DND-41 (cell line): ENCODE data around the gene ABCC4.

Experiments used
- ATAC-seq: fragments of 200-7000 bp; cut with Tn5 transposase; 3 replicates; pipeline ENCODE4 v1.9.1; 2021; ENCODE audit warnings: low read depth; ENCODE audit not compliant: insufficient read depth
- DNase-seq: peaks from one replicate; pipeline ENCODE4 v3.0.0-alpha.2; 2020
- H2AFZ ChIP-seq: 2 replicates; pipeline ENCODE4 v1.6.0; 2012; ENCODE audit warnings: low read depth, low read length
- H3K27ac ChIP-seq: 2 replicates; pipeline ENCODE4 v1.5.1; 2012; ENCODE audit warnings: low read length, inconsistent platforms
- H3K27me3 ChIP-seq: fragments of 200-600 bp; sonication (generic); 2 replicates; pipeline ENCODE4 v1.6.0; 2012; ENCODE audit warnings: low read length, mild to moderate bottlenecking, inconsistent platforms; ENCODE audit not compliant: insufficient read depth, poor library complexity
- H3K36me3 ChIP-seq: 2 replicates; pipeline ENCODE4 v1.5.1; 2012; ENCODE audit warnings: low read length, inconsistent platforms; ENCODE audit not compliant: insufficient read depth
- H3K4me1 ChIP-seq: 2 replicates; pipeline ENCODE4 v1.5.1; 2012; ENCODE audit warnings: mild to moderate bottlenecking, low read length; ENCODE audit not compliant: insufficient read depth
- H3K4me2 ChIP-seq: 2 replicates; pipeline ENCODE4 v1.6.0; 2012; ENCODE audit warnings: mild to moderate bottlenecking, moderate library complexity, low read length, inconsistent platforms; ENCODE audit not compliant: insufficient read depth
- H3K4me3 ChIP-seq, 2 experiments: fragments of 200-600 bp in 1 of 2; shearing (Covaris generic) in 1 of 2; 2 replicates each; pipeline ENCODE4 v1.5.1; 2012 to 2016; ENCODE audit warnings: inconsistent platforms in 2 of 2, low read length in 2 of 2, mild to moderate bottlenecking in 2 of 2, low read depth in 1 of 2, moderate library complexity in 1 of 2
- H3K79me2 ChIP-seq: 2 replicates; pipeline ENCODE4 v1.6.0; 2012; ENCODE audit warnings: low read length, inconsistent platforms; ENCODE audit not compliant: insufficient read depth
- H3K9ac ChIP-seq: 2 replicates; pipeline ENCODE4 v1.6.0; 2012; ENCODE audit warnings: low read depth, mild to moderate bottlenecking, inconsistent platforms, low read length, moderate library complexity
- H3K9me3 ChIP-seq: 2 replicates; pipeline ENCODE4 v1.5.1; 2012; ENCODE audit warnings: low read length, moderate library complexity, mild to moderate bottlenecking, inconsistent platforms; ENCODE audit not compliant: insufficient read depth, severe bottlenecking
- H4K20me1 ChIP-seq: 2 replicates; pipeline ENCODE4 v1.6.0; 2012; ENCODE audit warnings: low read length; ENCODE audit not compliant: insufficient read depth
- EZH2 ChIP-seq: IDR thresholded peaks from 3 replicates; pipeline ENCODE4 v1.6.1; 2012; ENCODE audit warnings: borderline replicate concordance, low read depth, mild to moderate bottlenecking, moderate library complexity, low read length, inconsistent platforms; ENCODE audit not compliant: severe bottlenecking
- TF ChIP-seq, protein P1 (sequence below): IDR thresholded peaks from 2 replicates; pipeline ENCODE4 v1.5.1; 2012; ENCODE audit warnings: borderline replicate concordance, low read length, moderate library complexity, mild to moderate bottlenecking; ENCODE audit not compliant: poor library complexity, severe bottlenecking; ENCODE audit errors: extremely low read depth

ABCC4 gene

DNA sequence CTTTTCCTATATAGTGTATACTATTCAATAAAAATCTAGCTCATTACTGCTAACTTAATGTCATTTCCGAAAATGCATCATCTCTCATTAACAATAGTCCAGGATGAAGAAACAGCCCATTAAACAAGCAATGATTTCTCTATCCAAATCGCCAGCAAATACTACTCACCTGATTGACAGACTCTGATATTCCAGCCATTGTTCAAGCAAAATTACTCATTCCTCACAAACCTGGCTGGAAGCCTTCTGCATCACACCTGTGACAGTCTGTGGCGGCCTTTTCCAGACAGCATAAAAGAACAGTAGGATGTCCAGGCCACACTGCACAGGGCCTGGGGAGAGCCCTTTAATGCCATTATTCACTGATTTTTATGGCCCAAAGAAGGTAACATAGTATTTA is 115.9 kb downstream of the ABCC4 start:
- Histone ChIP-seq H3K36me3 (no peaks in the 10 kb centered on the region), H3K9ac (no peak overlapping the region), H3K27ac (peak overlapping the region; percentile 46; the same call in 1 of the 2 replicates), H3K4me2 (peak overlapping the region; percentile 36), H3K4me1 (peaks cover 10% of the 10 kb centered on the region), H2AFZ (peak overlapping the region; percentile 25; the same call in 1 of the 2 replicates), H3K79me2 (no peaks in the 10 kb centered on the region), H3K9me3 (no peaks in the 10 kb centered on the region), H3K4me3 (no peak overlapping the region), H3K27me3 (peaks cover 6% of the 10 kb centered on the region), H4K20me1 (no peaks in the 10 kb centered on the region)
- no peak for DNase-seq
- TF ChIP-seq, protein P1, sequence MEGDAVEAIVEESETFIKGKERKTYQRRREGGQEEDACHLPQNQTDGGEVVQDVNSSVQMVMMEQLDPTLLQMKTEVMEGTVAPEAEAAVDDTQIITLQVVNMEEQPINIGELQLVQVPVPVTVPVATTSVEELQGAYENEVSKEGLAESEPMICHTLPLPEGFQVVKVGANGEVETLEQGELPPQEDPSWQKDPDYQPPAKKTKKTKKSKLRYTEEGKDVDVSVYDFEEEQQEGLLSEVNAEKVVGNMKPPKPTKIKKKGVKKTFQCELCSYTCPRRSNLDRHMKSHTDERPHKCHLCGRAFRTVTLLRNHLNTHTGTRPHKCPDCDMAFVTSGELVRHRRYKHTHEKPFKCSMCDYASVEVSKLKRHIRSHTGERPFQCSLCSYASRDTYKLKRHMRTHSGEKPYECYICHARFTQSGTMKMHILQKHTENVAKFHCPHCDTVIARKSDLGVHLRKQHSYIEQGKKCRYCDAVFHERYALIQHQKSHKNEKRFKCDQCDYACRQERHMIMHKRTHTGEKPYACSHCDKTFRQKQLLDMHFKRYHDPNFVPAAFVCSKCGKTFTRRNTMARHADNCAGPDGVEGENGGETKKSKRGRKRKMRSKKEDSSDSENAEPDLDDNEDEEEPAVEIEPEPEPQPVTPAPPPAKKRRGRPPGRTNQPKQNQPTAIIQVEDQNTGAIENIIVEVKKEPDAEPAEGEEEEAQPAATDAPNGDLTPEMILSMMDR: no peak
- no peak for TF ChIP-seq EZH2
- no peak for ATAC-seq

DNA sequence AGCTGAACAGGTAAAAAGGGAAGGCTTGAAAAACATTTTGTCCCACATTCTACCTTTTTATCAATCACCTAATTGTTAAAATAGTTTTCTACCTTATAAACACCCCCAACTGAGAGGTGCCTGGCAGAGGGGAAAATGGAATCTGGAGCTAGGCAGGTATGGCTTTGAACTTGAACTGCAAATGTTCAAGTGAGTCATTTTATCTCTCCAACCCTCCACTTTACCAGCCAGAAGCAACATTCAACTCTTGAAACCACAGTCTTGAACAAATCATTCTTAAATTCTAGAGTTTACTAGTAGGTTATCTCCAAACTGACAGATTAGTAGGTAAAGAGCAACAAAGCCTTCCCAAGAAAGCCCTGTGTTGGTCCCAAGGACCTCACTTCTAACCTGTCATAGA is 116.9 kb downstream of the ABCC4 start:
- no peaks in the 10 kb centered on the region for H3K36me3 ChIP-seq
- TF ChIP-seq, protein P1: no peak
- no peak for TF ChIP-seq EZH2
- ATAC-seq: no peak
- H3K4me2 ChIP-seq: no peak overlapping the region
- peak overlapping the region; percentile 44; the same call in 1 of the 2 replicates for H2AFZ ChIP-seq
- H3K27me3 ChIP-seq: peaks cover 6% of the 10 kb centered on the region
- no peak overlapping the region for H3K4me3 ChIP-seq
- H4K20me1 ChIP-seq: no peaks in the 10 kb centered on the region
- no peak overlapping the region for H3K27ac ChIP-seq
- H3K9ac ChIP-seq: no peak overlapping the region
- no peaks in the 10 kb centered on the region for H3K79me2 ChIP-seq
- no peaks in the 10 kb centered on the region for H3K9me3 ChIP-seq
- peaks cover 10% of the 10 kb centered on the region for H3K4me1 ChIP-seq
- DNase-seq: no peak

DNA sequence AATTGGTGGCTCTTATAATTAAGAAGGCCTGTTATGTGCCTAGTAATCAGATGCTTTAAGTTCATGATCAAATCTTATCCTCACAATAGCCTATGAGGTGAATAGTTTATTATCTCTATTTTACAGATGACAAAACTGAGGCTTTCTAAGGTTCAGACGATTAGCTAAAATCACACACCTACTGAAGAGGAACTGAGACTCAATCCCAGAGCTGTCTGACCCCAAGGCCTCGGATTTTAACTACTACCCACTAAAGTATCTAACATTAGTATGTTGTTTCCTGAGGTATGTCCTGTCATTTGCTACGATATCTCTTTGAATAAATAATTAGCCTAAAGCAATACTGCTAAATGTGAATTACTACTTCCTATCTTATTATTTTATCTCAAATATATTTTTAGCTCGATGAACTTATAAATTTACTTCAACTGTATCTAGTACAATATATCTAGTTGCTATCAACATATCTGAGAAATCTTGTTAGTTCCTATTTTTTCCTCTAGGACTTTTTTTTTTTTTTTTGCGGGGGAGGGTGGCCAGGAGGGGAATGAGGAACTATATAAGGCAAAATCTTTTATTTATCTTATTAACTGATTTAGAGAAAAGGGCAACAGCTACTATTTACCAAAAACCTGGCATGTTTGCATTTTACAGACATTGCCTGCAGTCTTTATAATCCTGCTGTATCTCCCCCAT is 118.5 kb downstream of the ABCC4 start:
- H3K4me2 ChIP-seq: no peak overlapping the region
- H3K9ac ChIP-seq: no peak overlapping the region
- H3K4me1 ChIP-seq: peaks cover 10% of the 10 kb centered on the region
- no peak for TF ChIP-seq EZH2
- TF ChIP-seq, protein P1: no peak
- H3K9me3 ChIP-seq: peaks cover 4% of the 10 kb centered on the region
- H3K4me3 ChIP-seq: no peak overlapping the region
- H2AFZ ChIP-seq: no peak overlapping the region
- H3K27ac ChIP-seq: no peak overlapping the region
- peaks cover 6% of the 10 kb centered on the region for H3K27me3 ChIP-seq
- H4K20me1 ChIP-seq: no peaks in the 10 kb centered on the region
- no peaks in the 10 kb centered on the region for H3K79me2 ChIP-seq
- no peak for DNase-seq
- no peaks in the 10 kb centered on the region for H3K36me3 ChIP-seq
- ATAC-seq: no peak

DNA sequence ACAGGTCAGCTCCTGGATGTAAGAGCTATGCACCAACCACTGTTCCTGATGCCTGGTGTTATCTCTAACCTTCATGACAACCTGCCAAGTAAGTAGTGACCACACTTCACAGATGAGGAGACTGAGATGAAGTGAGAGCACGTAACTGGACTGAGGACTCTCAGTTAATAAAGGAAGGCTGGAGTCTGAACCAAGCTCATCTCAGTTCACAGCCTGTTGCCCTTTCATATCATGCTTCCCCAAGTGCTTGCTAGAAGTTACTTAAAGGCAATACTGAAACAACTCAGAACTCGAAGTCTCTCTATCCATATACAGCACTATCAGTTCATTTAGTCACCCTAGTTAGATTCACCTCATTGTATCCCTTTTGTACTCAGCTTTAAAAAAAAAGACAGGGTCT is 119.7 kb downstream of the ABCC4 start:
- TF ChIP-seq, protein P1: no peak
- no peak for TF ChIP-seq EZH2
- H3K4me3 ChIP-seq: no peak overlapping the region
- H3K79me2 ChIP-seq: no peaks in the 10 kb centered on the region
- ATAC-seq (no peak), DNase-seq (no peak)
- H3K27ac ChIP-seq: no peak overlapping the region
- H3K4me2 ChIP-seq: no peak overlapping the region
- H2AFZ ChIP-seq: no peak overlapping the region
- H3K4me1 ChIP-seq: peaks cover 10% of the 10 kb centered on the region
- H3K36me3 ChIP-seq: no peaks in the 10 kb centered on the region
- no peaks in the 10 kb centered on the region for H4K20me1 ChIP-seq
- peaks cover 6% of the 10 kb centered on the region for H3K27me3 ChIP-seq
- no peak overlapping the region for H3K9ac ChIP-seq
- peaks cover 4% of the 10 kb centered on the region for H3K9me3 ChIP-seq
